B cell (primary cell): Measurements from ENCODE around the gene SEPHS2. TPM values are rescaled to one million over a fixed set of nuclear protein-coding genes. Genes with fewer than 3 reads are reported as not detected.
"Not testable (repeated sequence)": the region's sequence is repeated elsewhere in the genome, so short reads cannot be mapped to it uniquely, and the experiment has no call there.

ENCODE experiments used
- ATAC-seq: fragments of 200-7000 bp; cut with Tn5 transposase; one replicate; pipeline ENCODE4 v1.10.0; 2021; ENCODE audit warnings: low read depth, mild to moderate bottlenecking, moderate number of reproducible peaks, moderate library complexity
- CTCF ChIA-PET: fragments of 350-600 bp; sonication (Branson Sonifier 250); formaldehyde crosslinking; loops from one replicate; lab custom pipeline; 2021; ENCODE audit warnings: antibody characterized with exemption, inconsistent platforms; lab: Charles Lee
- POLR2A ChIA-PET: fragments of 350-600 bp; sonication (Branson Sonifier 250); formaldehyde crosslinking; loops from one replicate; lab custom pipeline; 2021; ENCODE audit warnings: antibody characterized with exemption; lab: Charles Lee
- DNase-seq: peaks from one replicate; pipeline ENCODE4 v3.0.0; 2013
- H2AFZ ChIP-seq: 2 replicates; pipeline ENCODE4 v1.6.1; 2012; ENCODE audit warnings: mild to moderate bottlenecking, low read depth, low read length; ENCODE audit not compliant: insufficient read depth, poor library complexity, severe bottlenecking
- H3K27ac ChIP-seq, 2 donors: 1 replicate in 1 of 2; 2 replicates in 1 of 2; pipeline ENCODE4 v1.5.1; 2012 to 2013; ENCODE audit warnings: low read length in 2 of 2, mild to moderate bottlenecking in 2 of 2, moderate library complexity in 1 of 2
- H3K27me3 ChIP-seq, 4 experiments: fragments of 200-600 bp in 1 of 4; sonication (generic) in 1 of 4; replicated peaks in 1 of 4; 1 replicate in 2 of 4; 2 replicates in 2 of 4; pipeline versions ENCODE4 v1.6.1 to v1.7.0; 2013 to 2016; ENCODE audit warnings: low read length in 3 of 4, mild to moderate bottlenecking in 2 of 4, mixed read lengths in 1 of 4, moderate library complexity in 1 of 4; ENCODE audit not compliant: insufficient read depth in 4 of 4, control insufficient read depth in 3 of 4; ENCODE audit errors: control extremely low read depth in 1 of 4
- H3K36me3 ChIP-seq, 2 experiments: replicated peaks in 1 of 2; 1 replicate in 1 of 2; 2 replicates in 1 of 2; pipeline versions ENCODE4 v1.6.1 to v1.7.1; 2013; ENCODE audit warnings: low read length in 1 of 2; ENCODE audit not compliant: insufficient read depth in 2 of 2, control insufficient read depth in 1 of 2; ENCODE audit errors: control extremely low read depth in 1 of 2, extremely low read depth in 1 of 2
- H3K4me1 ChIP-seq, 2 donors: fragments of 200-600 bp in 1 of 2; sonication (generic) in 1 of 2; 1 replicate in 1 of 2; 2 replicates in 1 of 2; pipeline versions ENCODE4 v1.5.1 to v1.6.1; 2013 to 2017; ENCODE audit warnings: low read length in 2 of 2; ENCODE audit not compliant: control insufficient read depth in 2 of 2, insufficient read depth in 2 of 2
- H3K4me2 ChIP-seq: replicated peaks from 2 replicates; pipeline ENCODE3; 2012; ENCODE audit warnings: mild to moderate bottlenecking, low read depth, low read length; ENCODE audit not compliant: poor library complexity, severe bottlenecking
- H3K4me3 ChIP-seq, 5 experiments: fragments of 200-600 bp in 1 of 5; sonication (generic) in 1 of 5; 1 replicate in 3 of 5; 2 replicates in 2 of 5; pipeline versions ENCODE4 v1.5.1 to v1.7.0; 2011 to 2016; ENCODE audit warnings: low read length in 4 of 5, mild to moderate bottlenecking in 4 of 5, low read depth in 2 of 5, control low read depth in 1 of 5, moderate library complexity in 1 of 5; ENCODE audit not compliant: insufficient read depth in 1 of 5; ENCODE audit errors: control extremely low read depth in 1 of 5, extremely low read depth in 1 of 5
- H3K79me2 ChIP-seq: fragments of 200-600 bp; sonication (generic); one replicate; pipeline ENCODE4 v1.6.0; 2016; ENCODE audit warnings: low read length; ENCODE audit not compliant: control insufficient read depth, insufficient read depth
- H3K9ac ChIP-seq: fragments of 200-600 bp; sonication (generic); 2 replicates; pipeline ENCODE4 v1.6.1; 2017; ENCODE audit warnings: mild to moderate bottlenecking, low read length, moderate library complexity
- H3K9me3 ChIP-seq, 3 donors: one replicate each; pipeline versions ENCODE4 v1.6.1 to v1.7.1; 2013; ENCODE audit warnings: low read length in 2 of 3; ENCODE audit not compliant: control insufficient read depth in 2 of 3, insufficient read depth in 1 of 3; ENCODE audit errors: control extremely low read depth in 1 of 3
- H4K20me1 ChIP-seq: 2 replicates; pipeline ENCODE4 v1.6.0; 2012; ENCODE audit warnings: mild to moderate bottlenecking, low read length; ENCODE audit not compliant: insufficient read depth, control insufficient read depth, poor library complexity, severe bottlenecking
- H3K27ac Mint-ChIP-seq: one replicate; pipeline ENCODE4 v1.8.0; 2021; ENCODE audit warnings: mixed read lengths
- H3K27me3 Mint-ChIP-seq: one replicate; pipeline ENCODE4 v1.8.0; 2021; ENCODE audit warnings: mixed read lengths
- H3K4me1 Mint-ChIP-seq: one replicate; pipeline ENCODE4 v1.8.0; 2021; ENCODE audit warnings: mixed read lengths
- H3K4me3 Mint-ChIP-seq: one replicate; pipeline ENCODE4 v1.8.0; 2021; ENCODE audit warnings: mixed read lengths
- H3K9me3 Mint-ChIP-seq: one replicate; pipeline ENCODE4 v1.8.0; 2022; ENCODE audit warnings: mixed read lengths; ENCODE audit not compliant: insufficient read depth
- CTCF ChIP-seq: fragments of 200-600 bp; IDR thresholded peaks from one replicate; pipeline ENCODE4 v1.8.0; 2022; ENCODE audit warnings: antibody characterized with exemption, mild to moderate bottlenecking
- EZH2 ChIP-seq: IDR thresholded peaks from 2 replicates; pipeline ENCODE4 v1.6.1; 2012; ENCODE audit warnings: borderline replicate concordance, low read depth, mild to moderate bottlenecking, moderate library complexity, low read length; ENCODE audit not compliant: insufficient read depth, poor library complexity, severe bottlenecking
- WGBS: methylation state at CpG from one replicate; pipeline ENCODE4 v1.1.5; 2013; ENCODE audit warnings: missing lambda C conversion rate; ENCODE audit not compliant: insufficient coverage; 5-methylcytosine and 5-hydroxymethylcytosine counted together
- intact Hi-C: fragments of 100-400 bp; cut with micrococcal nuclease; formaldehyde crosslinking; loops from one replicate; pipeline ENCODE4 v1.10.0; 2022
- polyA plus RNA-seq: library from polyadenylated mRNA; depleted of rRNA; stranded (reverse); fragments of >200 nt; gene quantifications from 2 replicates; pipeline ENCODE4 v1.2.3, GENCODE V29; 2012
- total RNA-seq, 2 donors: library from RNA; stranded (reverse); fragments of 120-200 nt in 1 of 2; gene quantifications; 1 replicate in 1 of 2; 2 replicates in 1 of 2; pipeline versions ENCODE4 v1.2.3 to v1.2.4, GENCODE V29; 2013 to 2022

Gene SEPHS2
- total and polyA plus RNA-seq, 2 donors (not counting 1 experiment from before 2014, with no cell fraction given), result 13.8 to 63.2 TPM

DNA sequence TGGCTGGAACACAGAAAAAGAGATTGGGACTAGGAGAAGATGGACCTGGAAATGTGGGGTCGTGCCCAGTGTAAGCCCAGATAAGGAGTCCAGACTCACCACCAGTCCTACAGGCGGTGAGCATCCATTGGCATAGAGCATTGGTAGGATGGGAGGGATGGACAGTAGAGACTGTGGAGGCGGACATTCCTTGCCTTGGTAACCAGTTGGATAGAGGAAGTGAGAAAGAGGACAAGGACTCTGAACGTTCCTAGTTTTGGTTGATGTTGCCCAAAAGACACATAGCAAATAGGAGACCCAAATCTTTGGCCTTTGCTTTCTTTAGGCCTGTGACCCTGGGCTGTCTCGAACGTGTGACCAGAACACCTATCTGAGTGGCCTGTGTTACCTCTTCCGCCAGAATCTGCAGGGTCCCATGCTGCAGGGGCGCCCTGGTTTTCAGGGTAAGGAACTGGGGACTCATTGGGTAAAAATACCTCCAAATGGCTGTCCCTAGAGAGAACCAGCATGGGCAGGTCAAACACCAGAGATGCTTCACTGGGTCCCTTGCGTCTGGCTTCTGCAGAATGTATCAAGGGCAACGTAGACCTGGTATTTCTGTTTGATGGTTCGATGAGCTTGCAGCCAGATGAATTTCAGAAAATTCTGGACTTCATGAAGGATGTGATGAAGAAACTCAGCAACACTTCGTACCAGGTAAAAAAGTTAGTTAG, 33.2 kb upstream of the SEPHS2 start:
- Histone ChIP-seq H3K9ac (no peak overlapping the region), H2AFZ (no peak overlapping the region), H3K4me2 (no peak overlapping the region), H3K79me2 (peaks cover 7% of the 10 kb centered on the region), H3K9me3 (no peaks in the 10 kb centered on the region), H3K36me3 (peaks cover 7 to 59% of the 10 kb centered on the region in 2 experiments), H3K27ac (peak overlapping the region in 1 of 2 donors; percentile 25), H4K20me1 (no peaks in the 10 kb centered on the region), H3K4me1 (peaks cover 11 to 16% of the 10 kb centered on the region in 2 donors), H3K27me3 (no peaks in the 10 kb centered on the region), H3K4me3 (no peak overlapping the region)
- H3K27me3 Mint-ChIP-seq, result no peaks in the 10 kb centered on the region
- no peaks in the 10 kb centered on the region for H3K9me3 Mint-ChIP-seq
- CTCF ChIA-PET, result interaction anchor here (0.6 to 2.2 kb wide), 3 partner anchors 30 to 80 kb away, joined by 3 to 9 read pairs (median 4); partner anchors contain the start of gene DCTPP1
- POLR2A ChIA-PET, result interaction anchor here (0.6 to 2.1 kb wide), 4 partner anchors 28 to 483 kb away, joined by 3 to 13 read pairs (median 6); partner anchors contain the start of gene HIRIP3
- intact Hi-C loops, result no loop called here
- ATAC-seq, result peak; percentile 47
- peak overlapping the region; percentile 59 for H3K27ac Mint-ChIP-seq
- WGBS, result 79% methylated on average over 12 of the region's 12 CpGs
- H3K4me1 Mint-ChIP-seq, result peaks cover 35% of the 10 kb centered on the region
- TF ChIP-seq CTCF (no peak), EZH2 (no peak)
- DNase-seq, result no peak
- H3K4me3 Mint-ChIP-seq, result no peak overlapping the region

DNA sequence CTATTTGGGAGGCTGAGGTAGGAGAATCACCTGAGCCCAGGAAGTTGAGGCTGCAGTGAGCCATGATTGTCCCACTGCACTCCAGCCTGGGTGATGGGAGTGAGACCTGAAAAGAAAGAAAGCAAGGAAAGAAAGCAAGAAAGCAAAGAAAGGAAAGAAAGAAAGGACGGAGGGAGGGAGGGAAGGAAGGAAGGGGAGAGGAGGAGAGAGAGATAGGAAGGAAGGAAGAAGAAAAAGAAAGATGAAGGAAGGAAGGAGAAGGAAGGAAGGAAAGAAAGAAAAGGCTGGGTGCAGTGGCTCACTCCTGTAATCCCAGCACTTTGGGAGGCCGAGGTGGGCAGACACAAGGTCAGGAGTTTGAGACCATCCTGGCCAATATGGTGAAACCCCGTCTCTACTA, 32.1 kb upstream of the SEPHS2 start:
- H3K4me3 ChIP-seq, intact Hi-C loops, H3K27me3 ChIP-seq, ATAC-seq, H3K27me3 Mint-ChIP-seq, DNase-seq, H4K20me1 ChIP-seq, H3K9me3 ChIP-seq, H2AFZ ChIP-seq, H3K27ac Mint-ChIP-seq, H3K4me3 Mint-ChIP-seq, H3K9ac ChIP-seq, H3K4me2 ChIP-seq, H3K9me3 Mint-ChIP-seq: not testable (repeated sequence)
- ChIA-PET POLR2A (interaction anchor here (0.7 kb wide), 1 partner anchor 56 kb away, joined by 4 read pairs; no protein-coding TSS in a partner anchor), CTCF (interaction anchor here (0.6 to 1.2 kb wide), 4 partner anchors 27 to 362 kb away, joined by 3 to 5 read pairs (median 4); no protein-coding TSS in a partner anchor)
- H3K4me1 Mint-ChIP-seq, result peaks cover 46% of the 10 kb centered on the region
- H3K79me2 ChIP-seq, result peaks cover 18% of the 10 kb centered on the region
- peak overlapping the region in 1 of 2 donors; percentile 43 for H3K27ac ChIP-seq
- WGBS, result 100% methylated on average over 2 of the region's 3 CpGs
- H3K36me3 ChIP-seq, result peaks cover 7 to 48% of the 10 kb centered on the region in 2 experiments
- peaks cover 22 to 28% of the 10 kb centered on the region in 2 donors for H3K4me1 ChIP-seq
